ENCODE data around the gene P2RY8.

- no peak for TF ChIP-seq CTCF (tag by site-specific recombination; IDR thresholded peaks at IDR 0.05)
- no peak for TF ChIP-seq ZBTB1 (tag by site-specific recombination; IDR thresholded peaks at IDR 0.05)
- no peak for TF ChIP-seq SCRT1 (tag by site-specific recombination; IDR thresholded peaks at IDR 0.05; ENCODE audit: borderline replicate concordance)
- TF ChIP-seq ZNF558 (tag by site-specific recombination; IDR thresholded peaks at IDR 0.05): no peak
- TF ChIP-seq ZNF138 (tag by site-specific recombination; IDR thresholded peaks at IDR 0.05; ENCODE audit: borderline replicate concordance): no peak
- no peak for TF ChIP-seq ZBTB10 (tag by site-specific recombination; IDR thresholded peaks at IDR 0.05)
- TF ChIP-seq ZNF404 (tag by site-specific recombination; IDR thresholded peaks at IDR 0.05): no peak
- TF ChIP-seq PRDM4 (tag by site-specific recombination; IDR thresholded peaks at IDR 0.05): no peak
- TF ChIP-seq ZNF433 (tag by site-specific recombination; IDR thresholded peaks at IDR 0.05; ENCODE audit: low read depth): no peak
- no peak for TF ChIP-seq ZNF639 (tag by site-specific recombination; IDR thresholded peaks at IDR 0.05)
- TF ChIP-seq ZNF248 (tag by site-specific recombination; IDR thresholded peaks at IDR 0.05): no peak
Measured at GRCh38 chrX:1576201-1576992, 39.4 kb upstream of the P2RY8 start.

Measured in HEK293 (cell line).